Measurements from ENCODE around the gene OTOG.
A peak's percentile ranks its signal among the peaks of the same experiment; 100 is the strongest.

The OTOG gene

GRCh38 chr11:17547051-17547577, at the start of gene OTOG:
OTOG (plus strand) TSS chr11:17547259; CDS start chr11:17547373, 114 bp downstream.
- no peak for DNase-seq

DNA sequence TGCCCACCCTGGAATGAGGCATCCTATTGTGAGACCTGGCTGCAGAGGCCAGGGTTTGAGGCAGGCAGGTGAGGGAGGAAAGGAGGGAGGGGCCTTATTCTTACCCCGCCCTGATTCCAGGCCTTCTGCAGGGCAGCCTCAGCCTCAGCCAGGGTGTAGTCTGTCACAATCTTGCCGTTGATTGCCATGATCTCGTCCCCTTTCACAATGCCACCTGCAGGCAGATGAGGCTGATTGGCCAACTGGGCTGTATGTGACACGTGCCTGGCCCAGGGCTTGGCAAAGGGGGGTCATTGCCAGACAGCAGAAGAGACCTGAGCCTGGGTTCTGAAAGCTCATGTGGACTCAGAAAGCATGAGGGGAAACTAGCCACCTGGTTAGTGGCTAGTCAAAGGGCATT, 49.0 kb upstream of the OTOG start:
- no peak for DNase-seq

DNA sequence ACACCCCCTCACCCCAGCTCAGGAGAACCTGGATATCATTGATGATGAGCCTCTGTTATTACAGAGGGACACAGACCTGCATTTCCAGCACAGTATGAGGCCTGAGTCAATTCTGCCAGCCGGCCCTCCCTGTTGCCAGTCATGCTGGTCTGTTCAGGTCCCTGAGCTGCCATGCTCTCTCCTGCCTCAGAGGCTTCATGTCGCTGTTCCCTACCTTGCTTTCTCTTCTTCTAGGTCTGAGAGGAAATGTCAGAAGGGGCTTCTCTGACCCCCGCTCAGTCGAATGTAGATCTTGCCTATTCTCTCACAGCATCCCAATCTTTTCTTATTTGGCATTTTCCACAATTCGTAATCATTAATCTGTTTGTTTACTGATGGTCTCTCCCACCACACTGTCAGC, 48.6 kb upstream of the OTOG start:
- DNase-seq, result no peak

GRCh38 chr11:17500673-17501072, 46.4 kb upstream of the OTOG start:
- no peak for DNase-seq

DNA sequence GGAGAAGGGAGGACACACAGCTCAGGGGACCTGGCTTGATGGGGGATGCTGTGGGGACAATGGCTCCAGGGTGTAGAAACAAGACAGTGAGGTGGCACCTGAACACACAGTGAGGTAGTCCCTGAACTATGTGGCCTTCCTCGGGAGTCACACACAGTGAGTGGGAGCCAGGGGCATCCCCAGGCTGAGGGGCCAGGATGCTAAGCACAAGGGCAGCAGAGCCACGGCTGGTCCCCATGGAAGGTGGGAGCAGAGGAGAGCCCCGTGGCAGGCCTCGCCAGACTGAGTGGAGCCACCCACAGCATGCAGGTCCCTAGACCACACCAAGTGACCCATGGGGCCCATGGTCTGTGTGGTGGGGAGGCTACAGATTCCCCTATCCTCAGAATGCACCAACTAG, 44.4 kb upstream of the OTOG start:
- DNase-seq, result no peak

DNA sequence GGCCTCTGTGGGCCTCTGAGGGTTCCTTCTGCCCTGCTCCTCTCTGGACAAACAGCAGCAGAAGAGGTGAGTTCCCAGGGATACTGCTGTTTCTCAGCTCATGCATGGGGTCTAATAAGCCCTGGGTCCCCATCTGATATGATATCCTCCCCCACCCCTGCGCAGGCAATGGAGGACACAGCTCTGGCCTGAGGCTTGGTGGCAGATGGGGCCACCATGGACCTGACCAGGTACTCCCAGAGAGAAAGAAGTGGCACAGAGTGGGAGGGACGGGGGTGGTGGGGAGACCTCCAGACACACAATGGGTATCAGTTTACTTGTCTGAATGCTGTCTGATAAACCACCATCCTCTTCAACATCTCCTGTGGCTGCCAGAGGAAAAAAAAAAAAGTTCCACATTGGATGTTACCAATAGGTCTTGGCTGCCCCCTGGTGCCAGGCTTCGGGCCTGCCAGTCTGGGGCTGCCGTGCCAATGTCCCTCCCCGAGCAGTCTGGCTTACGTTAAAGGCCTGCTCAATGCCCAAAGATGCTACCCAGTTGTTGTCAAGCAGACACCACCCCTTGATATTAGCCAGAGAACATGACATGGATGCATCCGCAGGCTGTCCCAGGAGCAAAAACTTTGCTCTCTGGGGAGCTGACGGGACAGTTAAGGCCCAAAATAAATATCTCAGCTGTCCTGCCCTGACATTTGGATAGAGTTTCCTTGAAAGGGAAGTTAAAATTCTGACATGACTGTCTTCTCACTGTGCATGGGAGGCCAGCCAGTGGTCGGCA, 42.5 kb upstream of the OTOG start:
- peak; percentile 81 for DNase-seq

GRCh38 chr11:17505146-17505545, 41.9 kb upstream of the OTOG start:
- no peak for DNase-seq

DNA sequence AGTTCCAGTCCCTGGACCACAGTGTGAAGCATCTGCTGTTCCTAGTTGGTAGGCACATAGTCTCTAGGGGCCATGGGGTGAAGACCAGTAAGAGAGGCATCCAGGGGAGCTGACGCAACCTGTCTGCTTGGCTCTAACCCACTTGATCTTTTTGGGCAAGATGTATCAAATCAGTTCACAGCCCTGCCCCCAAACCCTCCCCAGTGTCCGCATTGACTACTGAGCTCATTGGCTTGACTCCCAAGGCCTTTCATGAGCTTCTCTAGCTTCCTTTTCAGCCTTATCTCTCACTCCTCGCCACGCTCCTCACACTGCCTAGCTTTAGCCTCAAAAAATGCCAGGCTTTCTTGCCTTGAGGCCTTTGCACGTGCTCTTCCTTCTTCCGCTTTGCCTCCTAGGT, 40.7 kb upstream of the OTOG start:
- DNase-seq, result no peak

DNA sequence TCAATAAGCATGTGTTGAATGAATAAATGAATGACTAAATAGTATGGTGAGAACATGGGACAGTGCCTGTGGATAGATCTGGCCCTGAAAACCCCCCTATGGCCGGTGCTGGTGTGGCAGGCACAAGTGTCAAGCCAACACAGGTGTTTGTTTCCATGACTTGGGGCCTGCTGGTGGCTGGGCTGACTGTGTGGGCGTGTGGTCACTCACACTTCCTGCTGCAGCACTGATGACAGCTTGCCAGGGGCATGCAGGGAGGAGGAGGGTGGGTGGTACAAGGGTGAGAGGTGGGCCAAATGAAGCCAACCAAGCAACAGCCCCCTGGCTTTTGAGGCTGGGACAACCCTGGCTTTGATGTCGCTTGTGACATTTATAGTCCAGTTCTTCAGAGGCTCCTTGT, 40.1 kb upstream of the OTOG start:
- DNase-seq, result no peak

- no peak for DNase-seq
Measured at GRCh38 chr11:17507773-17508172, 39.3 kb upstream of the OTOG start.

- no peak for DNase-seq
Measured at GRCh38 chr11:17508306-17508705, 38.8 kb upstream of the OTOG start.

- DNase-seq, result no peak
Measured at GRCh38 chr11:17508791-17509190, 38.3 kb upstream of the OTOG start.

DNA sequence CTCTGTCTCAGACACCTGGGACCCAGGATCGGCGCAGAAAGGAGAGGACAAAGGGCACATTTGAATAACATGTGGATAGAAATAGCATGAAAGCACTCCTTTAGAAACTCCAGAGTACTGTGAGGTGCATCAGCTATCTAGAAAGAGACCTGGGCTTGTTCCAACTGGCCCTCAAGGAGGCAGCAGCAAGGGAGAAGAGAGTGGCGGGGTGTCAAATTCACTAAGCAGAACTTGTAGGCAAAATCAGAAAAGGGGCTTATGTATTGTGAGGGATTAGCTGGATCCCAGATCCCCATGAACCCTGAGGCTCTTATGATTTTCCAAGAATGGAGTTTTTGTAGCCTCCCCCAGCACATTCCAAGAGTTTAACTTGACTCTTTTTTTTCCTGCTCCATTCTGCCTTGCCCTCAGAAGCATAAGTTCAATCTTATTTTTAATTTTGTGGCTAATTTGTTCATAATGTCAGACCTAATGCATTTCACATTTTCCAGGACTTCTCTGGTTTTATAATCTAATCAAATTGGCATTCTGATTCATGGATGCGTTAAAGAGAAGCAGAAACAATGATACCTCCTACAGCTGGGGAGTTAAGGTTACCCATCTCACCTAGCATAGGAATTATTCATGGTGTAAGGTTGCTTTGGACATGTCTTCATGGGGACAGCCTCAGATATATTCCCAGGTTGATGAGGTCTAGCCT, 36.4 kb upstream of the OTOG start:
- no peak for DNase-seq

GRCh38 chr11:17511571-17511970, 35.5 kb upstream of the OTOG start:
- DNase-seq, result no peak

DNA sequence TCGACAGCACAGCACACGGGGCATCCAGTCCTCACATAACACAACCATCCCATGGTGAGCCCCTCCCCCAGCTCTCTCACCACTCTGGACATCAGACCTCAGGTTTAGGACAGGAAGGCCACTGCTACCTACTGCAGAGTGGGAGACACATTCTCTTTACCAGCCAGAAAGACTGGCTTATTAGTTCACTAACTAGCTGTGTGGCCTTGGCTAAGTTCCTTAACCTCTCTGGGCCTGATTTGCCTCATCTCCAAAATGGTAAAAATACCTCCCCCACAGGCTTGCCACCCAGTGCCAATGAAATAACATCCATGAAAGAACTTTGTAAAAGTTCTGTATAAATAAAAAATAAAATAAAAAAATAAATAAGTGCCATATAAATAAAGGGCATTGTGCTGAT, 35.0 kb upstream of the OTOG start:
- no peak for DNase-seq

DNA sequence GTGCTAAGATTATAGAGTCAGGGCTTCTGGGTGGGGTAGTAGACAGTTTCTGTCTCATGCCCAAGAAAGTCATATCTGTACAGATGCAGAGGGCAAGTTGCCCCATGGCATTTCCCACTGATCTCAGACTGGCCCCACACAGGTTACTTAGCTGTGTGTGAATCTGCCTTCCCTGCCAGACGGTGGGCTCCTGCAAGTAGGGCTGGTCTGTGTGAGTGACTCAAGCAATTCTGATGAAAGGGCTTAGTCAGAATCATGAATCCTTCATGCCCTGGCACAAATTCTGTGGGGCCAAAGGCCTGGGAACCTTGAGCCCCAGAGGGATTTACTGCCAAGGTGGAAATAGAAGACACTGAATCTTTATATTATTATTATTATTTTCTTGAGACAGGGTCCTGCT, 33.2 kb upstream of the OTOG start:
- DNase-seq, result no peak

DNA sequence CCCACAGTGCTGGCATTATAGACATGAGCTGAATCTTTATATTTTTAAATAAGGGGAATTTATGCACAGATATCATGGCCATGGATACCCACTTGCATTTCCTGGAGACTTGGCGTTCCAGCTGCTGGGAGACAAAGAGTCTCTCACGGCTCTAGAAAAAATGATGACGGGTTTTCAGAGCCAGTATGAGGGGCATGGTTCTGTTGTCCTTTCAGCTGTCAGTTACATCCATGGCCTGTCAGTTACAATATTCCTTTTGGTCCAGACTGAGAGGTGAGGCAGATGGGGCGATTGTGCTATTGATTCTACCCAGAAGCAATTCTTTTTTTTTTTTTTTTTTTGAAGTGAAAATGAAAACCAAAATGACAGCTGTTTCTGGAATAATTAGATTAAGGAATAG, 32.6 kb upstream of the OTOG start:
- no peak for DNase-seq

DNA sequence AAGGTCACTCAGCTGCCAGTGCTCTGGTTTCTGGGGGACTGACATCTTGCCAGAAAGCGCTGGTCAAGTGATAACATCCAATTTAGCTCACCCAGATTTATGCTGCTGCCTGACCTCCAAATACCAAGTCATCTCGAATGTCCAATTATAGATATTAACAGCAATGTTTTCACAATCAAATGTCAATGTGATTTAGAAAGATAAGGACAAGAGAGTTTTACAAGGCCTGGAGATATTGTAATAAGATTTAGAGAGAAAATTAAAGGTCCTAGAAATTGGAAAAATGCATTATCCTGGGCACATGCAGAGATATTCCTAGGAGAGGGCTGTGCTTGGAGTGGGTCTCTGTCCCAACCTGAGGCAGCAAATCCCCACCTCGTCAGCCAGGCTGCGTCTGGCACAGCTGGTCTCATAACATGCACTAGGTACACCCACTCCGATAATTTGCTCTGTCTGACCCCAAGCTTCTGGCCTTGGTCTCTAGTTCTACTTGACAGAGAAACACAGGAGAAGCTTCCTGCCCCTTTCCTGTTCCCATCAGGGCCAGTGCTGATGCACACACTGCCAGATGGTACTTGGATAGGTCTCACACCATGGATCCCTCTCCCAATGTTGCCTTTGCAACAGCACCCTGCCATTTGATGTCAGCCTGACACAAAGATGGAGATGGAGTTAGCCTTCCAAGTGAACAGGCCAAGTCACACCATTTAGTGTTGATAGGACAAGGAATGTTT, 31.4 kb upstream of the OTOG start:
- DNase-seq, result no peak

GRCh38 chr11:17516551-17517150, 30.4 kb upstream of the OTOG start:
- DNase-seq, result no peak

DNA sequence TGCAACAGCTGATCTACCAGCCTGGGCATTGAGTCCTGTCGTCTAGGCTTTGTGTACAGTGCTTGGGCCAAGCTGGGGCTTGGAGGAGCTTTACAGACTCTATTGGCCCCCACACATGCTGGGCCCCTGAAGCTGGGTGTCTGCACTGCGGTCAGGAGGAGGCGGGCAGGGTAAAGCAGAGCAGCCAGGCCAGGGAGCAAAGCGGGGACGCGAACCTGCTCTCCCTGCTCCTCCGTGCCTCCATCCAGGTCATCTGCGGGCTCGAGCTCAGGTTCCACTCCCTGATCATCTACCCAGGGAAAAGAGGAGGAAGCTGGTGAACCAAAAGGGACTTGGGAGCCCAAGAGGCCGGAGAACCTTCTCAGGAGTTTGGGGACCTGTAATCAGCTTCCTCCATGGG, 29.9 kb upstream of the OTOG start:
- no peak for DNase-seq

DNA sequence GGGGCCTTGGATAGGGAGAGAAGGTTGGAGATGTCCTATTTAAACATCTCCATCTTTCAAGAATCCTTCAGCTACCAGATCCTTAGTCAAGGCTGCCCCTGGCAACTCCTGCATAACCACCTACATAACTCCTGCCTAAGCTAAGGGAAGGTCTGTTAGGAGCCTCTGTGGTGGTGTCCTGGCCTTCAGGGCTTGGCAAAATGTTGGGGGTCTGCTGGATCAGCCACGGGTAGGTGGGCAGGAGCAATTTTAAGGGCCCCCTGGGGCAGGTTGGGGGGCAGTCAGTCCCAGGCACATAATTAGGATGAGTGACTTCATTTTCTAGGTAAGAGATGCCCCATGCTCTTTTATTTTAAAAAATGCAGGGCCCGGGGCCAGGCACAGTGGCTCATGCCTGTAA, 28.7 kb upstream of the OTOG start:
- no peak for DNase-seq

DNA sequence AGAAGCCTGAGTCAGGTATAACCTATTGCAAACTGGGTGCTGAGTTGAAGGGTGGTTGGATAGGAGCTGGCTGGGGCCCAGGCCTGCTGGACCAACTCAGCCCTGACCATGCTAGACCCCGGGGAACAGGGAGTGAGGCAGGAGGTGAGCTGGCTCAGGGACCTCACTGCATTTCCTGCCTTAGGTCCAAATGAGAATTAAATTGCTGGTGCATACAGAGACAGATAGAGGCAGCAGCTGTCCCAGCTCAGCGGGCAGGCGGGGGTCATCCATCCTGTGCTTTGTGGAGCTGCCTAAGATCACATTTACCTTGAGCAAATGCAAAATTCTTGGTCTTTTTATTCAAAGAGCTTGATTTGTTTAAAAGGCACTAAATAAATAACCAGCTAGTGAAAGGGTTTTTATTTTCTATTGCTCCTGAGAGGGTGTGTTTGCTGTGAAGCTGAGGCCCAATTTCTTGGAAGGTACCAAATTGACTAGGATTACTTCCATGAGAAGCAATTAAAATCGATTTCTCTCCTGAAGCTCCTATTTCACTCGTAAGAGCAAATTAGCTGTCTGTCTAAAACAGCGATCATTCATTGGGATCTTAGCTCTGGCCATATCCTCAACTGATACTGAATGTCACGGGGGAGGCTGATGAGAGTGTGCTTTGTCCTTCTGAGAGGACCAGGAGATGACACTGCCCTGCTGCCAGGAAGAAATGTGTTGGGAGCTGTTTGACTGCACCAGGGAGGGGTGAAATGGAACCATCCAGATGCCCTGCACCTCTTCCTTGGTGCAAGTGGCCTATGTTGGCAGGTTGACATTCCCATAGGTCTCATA, 27.8 kb upstream of the OTOG start:
- DNase-seq, result no peak

Measured in activated CD4-positive, alpha-beta T cell treated with anti-CD3 and anti-CD28 coated beads, Interleukin-2, amount 50 U/mL, for 1 hour (primary cell).